GM12878 (cell line): ENCODE results near the gene BRIX1. TPM values are rescaled to one million over a fixed set of nuclear protein-coding genes. Genes with fewer than 3 reads are reported as not detected.

Experiments used
- ATAC-seq: fragments of 200-7000 bp; cut with Tn5 transposase; 3 replicates; pipeline ENCODE4 v1.9.1; 2020; ENCODE audit warnings: mild to moderate bottlenecking, moderate library complexity
- BruUV-seq: library from RNA; stranded (reverse); fragments of 400-500 nt; replicated peaks from 2 replicates; lab custom pipeline; 2021; lab: Mats Ljungman, UMichigan
- CTCF ChIA-PET: fragments of 300-600 bp; sonication (Branson Sonifier 250); formaldehyde crosslinking; extraction: SDS; loops from one replicate; lab custom pipeline; 2021; ENCODE audit warnings: inconsistent platforms; lab: Yijun Ruan, JAX
- POLR2A ChIA-PET: fragments of 350-600 bp; formaldehyde crosslinking; extraction: SDS; loops from one replicate; lab custom pipeline; 2021; ENCODE audit warnings: inconsistent platforms; lab: Charles Lee
- RAD21 ChIA-PET: fragments of 300-600 bp; sonication (Branson Sonifier 250); formaldehyde crosslinking; loops from one replicate; lab custom pipeline; 2023; ENCODE audit warnings: antibody characterized with exemption; ENCODE audit not compliant: unreplicated experiment; lab: Charles Lee
- SMC1A ChIA-PET: fragments of 300-600 bp; sonication (Branson Sonifier 250); formaldehyde crosslinking; loops from one replicate; lab custom pipeline; 2023; ENCODE audit not compliant: unreplicated experiment, uncharacterized antibody; lab: Charles Lee
- DNase-seq: peaks from one replicate; pipeline ENCODE4 v3.0.0-alpha.2; 2011; ENCODE audit warnings: low read depth, low spot score
- FAIRE-seq: peaks from 3 replicates; lab custom pipeline; 2011; peaks lifted over from hg19 to GRCh38; lab: Jason Lieb, UNC
- H2AFZ ChIP-seq: 2 replicates; pipeline ENCODE4 v1.6.0; 2011; ENCODE audit warnings: low read depth, low read length, control low read depth; ENCODE audit not compliant: control insufficient read depth
- H3K27ac ChIP-seq: 2 replicates; pipeline ENCODE4 v1.5.1; 2011; ENCODE audit warnings: control low read depth; ENCODE audit not compliant: control insufficient read depth, insufficient read depth
- H3K27me3 ChIP-seq, 2 experiments: replicated peaks in 1 of 2; 2 replicates each; pipeline versions ENCODE4 v1.6.0 to v1.6.1; 2011; ENCODE audit warnings: low read length in 1 of 2; ENCODE audit not compliant: control insufficient read depth in 2 of 2, insufficient read depth in 2 of 2
- H3K36me3 ChIP-seq, 2 experiments: 2 replicates each; pipeline ENCODE4 v1.5.1; 2011; ENCODE audit warnings: low read length in 1 of 2; ENCODE audit not compliant: control insufficient read depth in 2 of 2, insufficient read depth in 2 of 2
- H3K4me1 ChIP-seq: 2 replicates; pipeline ENCODE4 v1.6.1; 2011; ENCODE audit warnings: mild to moderate bottlenecking, low read length, moderate library complexity, mixed read lengths; ENCODE audit not compliant: control insufficient read depth, insufficient read depth
- H3K4me2 ChIP-seq: 2 replicates; pipeline ENCODE4 v1.6.0; 2011; ENCODE audit warnings: control low read depth; ENCODE audit not compliant: control insufficient read depth, insufficient read depth
- H3K4me3 ChIP-seq: fragments of 200-600 bp; sonication (generic); 2 replicates; pipeline ENCODE4 v1.5.1; 2016
- H3K79me2 ChIP-seq: 2 replicates; pipeline ENCODE4 v1.6.0; 2011; ENCODE audit warnings: low read length; ENCODE audit not compliant: control insufficient read depth, insufficient read depth
- H3K9ac ChIP-seq: 2 replicates; pipeline ENCODE4 v1.8.0; 2011; ENCODE audit warnings: low read length, control low read depth, mixed read lengths; ENCODE audit not compliant: control insufficient read depth, insufficient read depth
- H3K9me3 ChIP-seq: replicated peaks from 3 replicates; pipeline ENCODE4 v1.5.1; 2011; ENCODE audit warnings: mild to moderate bottlenecking, low read length; ENCODE audit not compliant: control insufficient read depth, insufficient read depth
- H4K20me1 ChIP-seq: 2 replicates; pipeline ENCODE4 v1.6.0; 2011; ENCODE audit not compliant: control insufficient read depth, insufficient read depth
- BACH1 ChIP-seq: fragments of 450-650 bp; IDR thresholded peaks from 2 replicates; pipeline ENCODE4 v1.6.1; 2017; ENCODE audit warnings: mild to moderate bottlenecking, borderline replicate concordance
- BCLAF1 ChIP-seq: fragments of 450-650 bp; IDR thresholded peaks from 2 replicates; pipeline ENCODE4 v1.6.1; 2017; ENCODE audit warnings: antibody characterized with exemption, mild to moderate bottlenecking, moderate library complexity
- GABPA ChIP-seq: IDR thresholded peaks from 2 replicates; pipeline ENCODE4 v1.6.1; 2014; ENCODE audit warnings: antibody characterized with exemption, low read depth, mild to moderate bottlenecking, inconsistent platforms
- IRF4 ChIP-seq: IDR thresholded peaks from 2 replicates; pipeline ENCODE4 v1.6.1; 2011; ENCODE audit warnings: low read depth, low read length
- NFXL1 ChIP-seq: fragments of 450-650 bp; IDR thresholded peaks from 2 replicates; pipeline ENCODE4 v1.6.1; 2017; ENCODE audit warnings: antibody characterized with exemption, mild to moderate bottlenecking, borderline replicate concordance
- POU2F2 ChIP-seq: IDR thresholded peaks from 3 replicates; pipeline ENCODE4 v1.6.1; 2011; ENCODE audit warnings: low read depth, mild to moderate bottlenecking, low read length, borderline replicate concordance
- RAD21 ChIP-seq: IDR thresholded peaks from 2 replicates; pipeline ENCODE4 v1.6.1; 2011; ENCODE audit warnings: mild to moderate bottlenecking, low read depth, low read length, moderate library complexity; ENCODE audit not compliant: insufficient read depth
- RFX5 ChIP-seq: IDR thresholded peaks from 2 replicates; pipeline ENCODE4 v1.6.1; 2011; ENCODE audit warnings: low read depth, low read length, improper control_type of control experiment
- SMAD5 ChIP-seq: IDR thresholded peaks from 2 replicates; pipeline ENCODE4 v1.6.1; 2016; ENCODE audit warnings: antibody characterized with exemption, low read depth
- STAT3 ChIP-seq: IDR thresholded peaks from 2 replicates; pipeline ENCODE4 v1.6.1; 2011; ENCODE audit warnings: low read depth, low read length, improper control_type of control experiment
- ZBED1 ChIP-seq: IDR thresholded peaks from 2 replicates; pipeline ENCODE4 v1.6.1; 2016; ENCODE audit warnings: borderline replicate concordance
- ZBTB33 ChIP-seq: fragments of 450-650 bp; IDR thresholded peaks from 2 replicates; pipeline ENCODE4 v1.6.1; 2017; ENCODE audit warnings: mild to moderate bottlenecking
- ZBTB40 ChIP-seq: fragments of 450-650 bp; IDR thresholded peaks from 2 replicates; pipeline ENCODE4 v1.6.1; 2016; ENCODE audit warnings: mild to moderate bottlenecking, moderate library complexity, borderline replicate concordance
- ZSCAN29 ChIP-seq: fragments of 450-650 bp; IDR thresholded peaks from 2 replicates; pipeline ENCODE4 v1.6.1; 2017; ENCODE audit warnings: mild to moderate bottlenecking, moderate library complexity
- WGBS: methylation state at CpG from one replicate; pipeline ENCODE4 v1.1.6; 2016; ENCODE audit warnings: low lambda C conversion rate; ENCODE audit not compliant: insufficient replicate concordance, insufficient coverage; ENCODE audit errors: missing lambda C conversion rate; 5-methylcytosine and 5-hydroxymethylcytosine counted together
- in situ Hi-C: fragments of 300-500 bp; cut with MboI; formaldehyde crosslinking; loops from 9 replicates; pipeline ENCODE4 v1.14.3; 2018; ENCODE audit warnings: mixed read lengths
- intact Hi-C: fragments of 100-400 bp; cut with micrococcal nuclease; formaldehyde crosslinking; loops from one replicate; pipeline ENCODE4 v1.14.2; 2022; ENCODE audit not compliant: unreplicated experiment
- polyA plus RNA-seq, 11 experiments: library from polyadenylated mRNA; depleted of rRNA in 4 of 11; unstranded in 6 of 11; stranded (reverse) in 5 of 11; fragments of >200 nt; fragmentation: Nextera tagmentation in 4 of 11; fragmentation: Illumina TruSeq in 1 of 11; extraction: Ambion mirVana in 4 of 11; extraction: Trizol in 1 of 11; gene quantifications; 1 replicate in 1 of 11; 2 replicates in 10 of 11; pipeline versions ENCODE4 v1.2.1 to v1.2.3, GENCODE V29; 2011 to 2016; ENCODE audit warnings: inconsistent platforms in 2 of 11, missing spikeins in 2 of 11, low read depth in 1 of 11
- total RNA-seq, 4 experiments: library from RNA; depleted of rRNA in 3 of 4; stranded (reverse); fragments of >200 nt in 3 of 4; fragmentation: Illumina TruSeq in 1 of 4; extraction: Trizol in 1 of 4; gene quantifications; 2 replicates each; pipeline versions ENCODE4 v1.2.1 to v1.2.3, GENCODE V29; 2013 to 2021

The BRIX1 gene
- total and polyA plus RNA-seq, 10 of the 15 experiments (the other 5 are each of a cell fraction or from before 2014, with no cell fraction given), result 48.3 to 119 (median 78.9) TPM

GRCh38 chr5:34919077-34919476, 3.6 kb downstream of the BRIX1 start:
- Histone ChIP-seq H3K4me2 (no peak overlapping the region), H3K27ac (no peak overlapping the region; the same call in 1 of the 2 replicates), H3K36me3 (peaks cover 0 to 23% of the 10 kb centered on the region in 2 experiments; a peak in 3 of 4 replicates), H3K9me3 (no peaks in the 10 kb centered on the region), H3K27me3 (no peaks in the 10 kb centered on the region), H3K4me1 (peaks cover under 1% of the 10 kb centered on the region; the same call in 1 of the 2 replicates), H4K20me1 (no peaks in the 10 kb centered on the region), H2AFZ (no peak overlapping the region), H3K79me2 (peaks cover 62% of the 10 kb centered on the region), H3K4me3 (no peak overlapping the region), H3K9ac (no peak overlapping the region)
- in situ Hi-C loops, result loop anchor here (10.0 to 25.0 kb wide), 3 partner anchors 432 to 1474 kb away; partner anchors contain the start of genes AMACR and TARS1
- intact Hi-C loops, result loop anchor here (5.0 to 10.0 kb wide), 2 partner anchors 83 to 914 kb away; partner anchors contain the start of gene AMACR
- 91% methylated on average over 4 of the region's 4 CpGs for WGBS
- SMC1A ChIA-PET, result no interaction called here
- FAIRE-seq, result no peak
- RAD21 ChIA-PET, result interaction anchor here (1.4 kb wide), 1 partner anchor 83 kb away, joined by 8 read pairs; no protein-coding TSS in a partner anchor
- ATAC-seq, result no peak
- DNase-seq, result no peak
- POLR2A ChIA-PET, result interaction anchor here (0.7 to 5.3 kb wide), 3 partner anchors 10 to 144 kb away, joined by 3 to 79 read pairs (median 4); partner anchors contain the start of gene DNAJC21
- CTCF ChIA-PET, result no interaction called here
- no TSS peak for BruUV-seq
- TF ChIP-seq ZBED1 (no peak), RAD21 (0 out of 2 replicates have a peak, but pooled peaks have one; percentile 15), STAT3 (no peak), RFX5 (no peak), ZSCAN29 (no peak), GABPA (no peak), BCLAF1 (no peak), ZBTB40 (no peak), NFXL1 (no peak), POU2F2 (no peak), BACH1 (no peak), SMAD5 (no peak), IRF4 (no peak), ZBTB33 (0 out of 2 replicates have a peak, but pooled peaks have one; percentile 19)
